BLaER1 treated with 17β-estradiol and CSF1 and Interleukin-3, amounts not matched to agents 10 nM and 100 nM (cell line): ENCODE data around the gene EXOC6B.

Source experiments
- H3K27ac ChIP-seq, 11 experiments: shearing (Covaris generic); formaldehyde crosslinking; 2 replicates each; pipeline ENCODE4 v1.8.1; 2022
- H3K27me3 ChIP-seq, 11 experiments: shearing (Covaris generic); formaldehyde crosslinking; 2 replicates each; pipeline ENCODE4 v1.8.1; 2022
- H3K36me3 ChIP-seq, 11 experiments: shearing (Covaris generic); formaldehyde crosslinking; 2 replicates each; pipeline ENCODE4 v1.8.1; 2022
- H3K4me1 ChIP-seq, 10 experiments: shearing (Covaris generic); formaldehyde crosslinking; 2 replicates each; pipeline ENCODE4 v1.8.1; 2022
- H3K4me2 ChIP-seq, 11 experiments: shearing (Covaris generic); formaldehyde crosslinking; 2 replicates each; pipeline ENCODE4 v1.8.1; 2022
- H3K4me3 ChIP-seq, 10 experiments: shearing (Covaris generic); formaldehyde crosslinking; 2 replicates each; pipeline ENCODE4 v1.8.1; 2022
- H3K9ac ChIP-seq, 11 experiments: shearing (Covaris generic); formaldehyde crosslinking; 2 replicates each; pipeline ENCODE4 v1.8.1; 2022
- H3K9me3 ChIP-seq, 11 experiments: shearing (Covaris generic); formaldehyde crosslinking; replicated peaks in 1 of 11; 2 replicates each; pipeline ENCODE4 v1.8.1; 2022
- H4K20me1 ChIP-seq, 11 experiments: shearing (Covaris generic); formaldehyde crosslinking; 2 replicates each; pipeline ENCODE4 v1.8.1; 2022
- Cebpa-rat ChIP-seq, 11 experiments: shearing (Covaris generic); IDR thresholded peaks; 2 replicates each; pipeline ENCODE4 v1.8.1; 2022

Gene EXOC6B

DNA sequence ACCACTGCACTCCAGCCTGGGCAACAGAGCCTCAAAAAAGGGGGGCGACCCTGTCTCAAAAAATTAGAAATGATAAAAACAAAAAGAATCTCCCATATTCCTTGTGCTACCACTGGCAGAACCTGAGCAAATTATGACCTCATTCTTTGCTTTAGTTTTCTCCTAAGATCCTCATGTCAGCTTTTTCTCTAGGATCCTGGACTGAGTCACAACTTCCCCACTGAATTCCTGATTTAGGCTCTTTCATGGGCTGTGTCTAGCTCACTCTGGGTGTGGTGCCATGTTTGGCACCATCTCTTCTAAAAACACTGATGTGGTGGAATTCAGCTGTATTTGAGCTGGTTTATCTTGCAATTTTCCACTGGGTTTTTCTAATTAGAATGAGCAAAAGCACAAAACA, 37.1 kb downstream of the EXOC6B start:
- H3K9ac ChIP-seq, result no peak overlapping the region
- TF ChIP-seq Cebpa-rat (IDR thresholded peaks at IDR 0.05), result no peak
- H3K4me2 ChIP-seq, result peak overlapping the region in 3 of 11 experiments; percentile 18 to 43 (median 37); a peak in 5 of 22 replicates
- no peaks in the 10 kb centered on the region; a peak in 1 of 22 replicates for H4K20me1 ChIP-seq
- H3K4me3 ChIP-seq, result no peak overlapping the region
- peaks cover 0 to 18% (median 0%) of the 10 kb centered on the region in 10 experiments; a peak in 5 of 20 replicates for H3K4me1 ChIP-seq
- H3K27me3 ChIP-seq, result no peaks in the 10 kb centered on the region
- no peak overlapping the region for H3K27ac ChIP-seq
- H3K9me3 ChIP-seq, result peaks cover 19 to 22% (median 20%) of the 10 kb centered on the region in 11 experiments; a peak in 21 of 22 replicates
- H3K36me3 ChIP-seq, result peaks cover 0 to 5% (median 0%) of the 10 kb centered on the region in 11 experiments; a peak in 2 of 22 replicates

DNA sequence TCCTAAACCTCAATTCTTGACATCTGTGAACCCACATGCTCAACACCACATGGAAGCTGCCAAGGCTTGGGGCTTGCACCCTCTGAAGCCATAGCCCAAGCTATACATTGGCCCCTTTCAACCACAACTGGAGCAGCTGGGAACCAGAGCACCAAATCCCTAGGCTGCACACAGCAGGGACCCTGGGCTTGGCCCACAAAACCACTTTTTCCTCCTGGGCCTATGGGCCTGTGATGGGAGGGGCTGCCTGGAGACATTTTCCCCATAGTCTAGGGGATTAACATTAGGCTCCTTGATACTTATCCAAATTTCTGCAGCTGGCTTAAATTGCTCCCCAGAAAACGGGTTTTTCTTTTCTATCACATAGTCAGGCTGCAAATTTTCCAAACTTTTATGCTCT, 40.3 kb downstream of the EXOC6B start:
- Histone ChIP-seq H3K4me2 (no peak overlapping the region), H3K27ac (no peak overlapping the region), H3K4me3 (no peak overlapping the region), H3K36me3 (peaks cover 0 to 5% (median 0%) of the 10 kb centered on the region in 11 experiments; a peak in 2 of 22 replicates), H3K9me3 (peaks cover 19 to 24% (median 22%) of the 10 kb centered on the region in 11 experiments; a peak in 21 of 22 replicates), H3K27me3 (no peaks in the 10 kb centered on the region), H3K9ac (no peak overlapping the region), H3K4me1 (peaks cover 0 to 14% (median 0%) of the 10 kb centered on the region in 10 experiments; a peak in 4 of 20 replicates), H4K20me1 (no peaks in the 10 kb centered on the region; a peak in 1 of 22 replicates)
- TF ChIP-seq Cebpa-rat (IDR thresholded peaks at IDR 0.05), result no peak

DNA sequence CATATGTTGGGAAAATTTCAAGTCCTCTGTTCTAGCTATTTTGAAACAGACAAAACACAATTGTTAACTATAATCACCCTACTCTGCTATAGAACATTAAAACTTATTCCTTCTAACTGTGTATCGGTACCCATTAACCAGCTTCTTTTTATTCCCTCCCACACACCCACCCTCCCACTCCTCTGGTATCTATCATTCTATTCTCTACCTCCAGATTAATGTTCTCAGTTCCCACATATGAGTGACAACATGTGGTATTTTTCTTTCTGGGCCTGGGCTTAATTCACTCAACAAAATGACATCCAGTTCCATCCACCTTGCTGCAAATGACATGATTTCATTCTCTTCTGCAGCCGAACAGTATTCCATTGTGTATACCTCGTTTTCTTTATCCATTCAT, 43.3 kb downstream of the EXOC6B start:
- Histone ChIP-seq H3K27ac (no peak overlapping the region), H3K27me3 (no peaks in the 10 kb centered on the region), H3K4me3 (no peak overlapping the region), H3K9me3 (peaks cover 21 to 35% (median 24%) of the 10 kb centered on the region in 11 experiments), H3K4me1 (no peaks in the 10 kb centered on the region), H3K36me3 (peaks cover 0 to 5% (median 0%) of the 10 kb centered on the region in 11 experiments; a peak in 2 of 22 replicates), H4K20me1 (no peaks in the 10 kb centered on the region; a peak in 1 of 22 replicates), H3K4me2 (no peak overlapping the region), H3K9ac (no peak overlapping the region)
- TF ChIP-seq Cebpa-rat (IDR thresholded peaks at IDR 0.05), result no peak

DNA sequence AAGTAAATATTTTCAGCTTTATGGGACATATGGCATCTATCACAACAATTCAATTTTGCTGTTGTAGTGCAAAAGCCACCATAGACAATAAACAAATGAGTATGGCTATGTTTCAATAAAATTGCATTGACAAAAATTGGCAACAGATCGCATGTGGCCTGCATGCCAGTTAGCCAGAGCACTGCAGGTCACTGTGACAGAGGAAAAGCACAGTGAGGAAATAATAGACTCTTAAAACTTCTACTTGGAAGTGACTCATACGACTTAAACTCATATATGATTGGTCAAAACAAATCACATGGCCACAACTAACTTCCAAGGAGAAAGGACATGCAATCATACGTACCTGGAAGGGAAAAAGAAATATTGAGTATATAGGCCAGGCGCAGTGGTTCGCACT, 44.4 kb downstream of the EXOC6B start:
- H3K9me3 ChIP-seq, result peaks cover 21 to 36% (median 26%) of the 10 kb centered on the region in 11 experiments
- H3K4me2 ChIP-seq, result no peak overlapping the region
- H3K4me3 ChIP-seq, result no peak overlapping the region
- no peak overlapping the region for H3K27ac ChIP-seq
- H3K36me3 ChIP-seq, result peaks cover 0 to 5% (median 0%) of the 10 kb centered on the region in 11 experiments; a peak in 2 of 22 replicates
- H4K20me1 ChIP-seq, result no peaks in the 10 kb centered on the region; a peak in 1 of 22 replicates
- no peaks in the 10 kb centered on the region for H3K27me3 ChIP-seq
- no peaks in the 10 kb centered on the region for H3K4me1 ChIP-seq
- TF ChIP-seq Cebpa-rat (IDR thresholded peaks at IDR 0.05), result no peak
- H3K9ac ChIP-seq, result no peak overlapping the region

DNA sequence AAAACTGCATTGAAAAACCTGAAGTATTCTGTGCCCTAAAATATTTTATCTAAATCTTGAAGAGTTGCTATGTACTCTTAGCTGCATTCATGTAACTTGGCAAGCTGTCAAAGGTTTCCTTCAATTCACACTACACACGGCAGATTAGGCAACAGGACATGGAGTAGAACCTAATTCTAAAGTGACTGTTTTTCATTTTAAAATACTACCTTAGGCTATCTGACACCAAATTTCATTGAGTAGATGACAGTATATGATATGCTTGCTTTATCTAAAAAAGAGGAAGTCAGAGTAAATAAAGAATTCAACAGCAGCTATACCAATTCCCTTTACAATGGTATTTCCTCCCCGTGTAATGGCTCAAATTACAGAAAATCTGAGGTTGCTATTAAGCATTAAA, 45.4 kb downstream of the EXOC6B start:
- Histone ChIP-seq H3K4me2 (no peak overlapping the region), H3K9me3 (peaks cover 17 to 31% (median 23%) of the 10 kb centered on the region in 11 experiments), H3K27ac (no peak overlapping the region), H3K4me1 (no peaks in the 10 kb centered on the region), H3K27me3 (no peaks in the 10 kb centered on the region), H3K9ac (no peak overlapping the region), H3K4me3 (no peak overlapping the region), H4K20me1 (no peaks in the 10 kb centered on the region; a peak in 1 of 22 replicates), H3K36me3 (peaks cover 0 to 5% (median 0%) of the 10 kb centered on the region in 11 experiments; a peak in 2 of 22 replicates)
- TF ChIP-seq Cebpa-rat (IDR thresholded peaks at IDR 0.05), result no peak

DNA sequence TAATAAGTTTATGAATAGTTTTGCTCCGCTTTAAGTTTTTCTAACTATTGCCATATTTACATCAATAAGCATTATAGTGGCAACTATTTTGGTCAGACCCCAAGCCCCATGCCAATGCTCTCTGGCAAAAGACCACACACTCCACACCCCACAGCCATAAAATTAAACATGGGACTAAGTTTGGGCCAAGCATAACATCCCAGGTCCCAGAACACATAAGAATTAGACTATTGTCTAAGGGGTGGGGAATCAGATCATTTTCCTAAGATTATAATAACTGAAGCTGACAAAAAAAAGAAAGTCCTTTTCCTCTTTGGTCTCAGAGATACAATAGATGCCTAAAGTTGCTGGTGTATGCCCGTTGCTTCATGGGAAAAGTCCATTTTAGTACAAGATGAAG, 46.3 kb downstream of the EXOC6B start:
- no peak for TF ChIP-seq Cebpa-rat (IDR thresholded peaks at IDR 0.05)
- no peak overlapping the region for H3K4me2 ChIP-seq
- no peak overlapping the region for H3K27ac ChIP-seq
- H3K27me3 ChIP-seq, result no peaks in the 10 kb centered on the region
- H3K9ac ChIP-seq, result no peak overlapping the region
- peaks cover 0 to 3% (median 0%) of the 10 kb centered on the region in 11 experiments; a peak in 2 of 22 replicates for H3K36me3 ChIP-seq
- H3K4me3 ChIP-seq, result no peak overlapping the region
- no peaks in the 10 kb centered on the region for H3K4me1 ChIP-seq
- H3K9me3 ChIP-seq, result peaks cover 7 to 21% (median 13%) of the 10 kb centered on the region in 11 experiments
- H4K20me1 ChIP-seq, result no peaks in the 10 kb centered on the region

DNA sequence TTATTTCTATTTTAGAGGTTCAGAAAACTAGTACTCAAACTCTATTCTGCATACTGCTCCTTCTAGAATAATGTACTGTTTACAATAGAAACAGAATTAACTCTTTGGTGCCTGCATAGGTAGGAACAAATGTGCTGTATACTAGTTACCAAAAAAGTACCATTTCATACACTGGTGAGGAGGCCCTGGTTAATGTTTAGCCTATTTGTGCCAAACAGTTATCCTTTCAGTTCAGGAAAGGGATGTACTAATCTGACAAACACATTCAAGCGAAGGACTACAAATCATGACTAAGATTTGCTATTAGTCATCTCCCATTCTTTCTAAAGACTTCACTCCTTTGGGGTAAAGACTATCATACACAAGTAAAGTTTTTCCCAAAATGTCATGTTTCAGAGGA, 47.4 kb downstream of the EXOC6B start:
- no peaks in the 10 kb centered on the region for H3K4me1 ChIP-seq
- H3K4me3 ChIP-seq, result no peak overlapping the region
- no peak overlapping the region for H3K9ac ChIP-seq
- H3K9me3 ChIP-seq, result peaks cover 0 to 12% (median 4%) of the 10 kb centered on the region in 11 experiments; a peak in 10 of 22 replicates
- no peaks in the 10 kb centered on the region for H4K20me1 ChIP-seq
- no peak overlapping the region for H3K27ac ChIP-seq
- H3K27me3 ChIP-seq, result no peaks in the 10 kb centered on the region
- H3K36me3 ChIP-seq, result no peaks in the 10 kb centered on the region
- no peak overlapping the region for H3K4me2 ChIP-seq
- TF ChIP-seq Cebpa-rat (IDR thresholded peaks at IDR 0.05), result no peak

DNA sequence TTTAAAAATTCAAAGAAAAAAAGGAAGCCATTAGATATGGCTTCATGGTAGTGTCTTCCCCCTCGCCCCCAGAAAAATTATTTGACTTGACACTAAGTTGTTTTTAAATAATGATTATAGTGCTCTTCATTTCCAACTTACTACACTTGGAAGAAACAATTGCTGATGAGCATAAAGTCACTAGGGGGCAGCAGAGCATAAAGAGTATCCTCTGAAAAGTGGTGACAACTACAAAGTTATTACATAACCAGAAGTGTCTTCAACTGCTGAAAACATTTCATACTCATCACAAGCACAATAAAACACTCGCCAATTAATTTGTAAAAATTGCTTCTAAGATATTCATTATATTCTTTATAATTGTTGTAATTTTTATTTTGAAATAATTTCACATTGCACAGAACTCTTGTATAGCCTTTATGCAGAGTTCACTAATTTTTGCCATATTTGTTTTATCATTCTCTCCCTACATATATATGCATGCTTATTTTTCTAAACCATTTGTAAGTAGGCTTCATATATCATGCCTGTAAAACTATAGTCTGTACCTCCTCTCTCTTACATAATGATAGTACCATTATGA, 54.9 kb downstream of the EXOC6B start:
- H3K9ac ChIP-seq, result no peak overlapping the region

DNA sequence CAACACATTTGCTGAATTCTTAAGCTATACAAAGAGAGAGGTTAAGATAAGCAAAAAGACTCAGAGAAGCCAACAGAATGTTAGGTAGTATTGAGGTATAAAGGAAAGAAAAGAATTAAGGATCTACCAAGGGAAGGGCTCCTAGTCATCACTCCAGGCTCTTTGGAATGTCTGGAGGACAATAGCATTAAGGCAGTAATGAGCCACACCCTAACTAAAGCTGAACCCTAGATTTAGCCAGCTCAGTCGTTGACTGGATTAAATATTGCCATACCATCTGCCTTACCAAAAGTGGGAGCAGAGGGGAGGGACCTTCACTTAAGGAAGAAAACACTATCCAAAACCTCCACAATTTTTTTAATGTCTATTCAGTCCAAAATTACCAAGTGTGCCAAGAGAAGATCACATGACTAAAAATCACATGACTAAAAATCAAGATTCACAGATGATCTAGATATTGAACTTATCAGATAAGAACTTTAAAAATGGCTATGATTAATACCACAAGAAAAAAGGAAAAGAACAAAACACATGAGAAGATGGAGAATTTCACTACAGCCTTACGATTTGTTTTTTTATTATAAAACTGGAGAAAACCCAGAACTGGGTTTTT, 59.7 kb downstream of the EXOC6B start:
- no peaks in the 10 kb centered on the region for H4K20me1 ChIP-seq
- H3K9me3 ChIP-seq, result peaks cover 27 to 34% (median 29%) of the 10 kb centered on the region in 11 experiments
- H3K9ac ChIP-seq, result no peak overlapping the region
- no peak overlapping the region for H3K4me2 ChIP-seq
- peaks cover 0 to 7% (median 0%) of the 10 kb centered on the region in 11 experiments; a peak in 5 of 22 replicates for H3K36me3 ChIP-seq
- H3K27ac ChIP-seq, result no peak overlapping the region
- no peak overlapping the region for H3K4me3 ChIP-seq
- H3K4me1 ChIP-seq, result no peaks in the 10 kb centered on the region
- no peaks in the 10 kb centered on the region for H3K27me3 ChIP-seq
- no peak for TF ChIP-seq Cebpa-rat (IDR thresholded peaks at IDR 0.05)

More for the DNA sequence above, 54.9 kb downstream of the EXOC6B start:
- H3K4me1 ChIP-seq, result no peaks in the 10 kb centered on the region
- H3K36me3 ChIP-seq, result no peaks in the 10 kb centered on the region
- H3K4me3 ChIP-seq, result no peak overlapping the region
- no peak for TF ChIP-seq Cebpa-rat (IDR thresholded peaks at IDR 0.05)
- H3K27me3 ChIP-seq, result no peaks in the 10 kb centered on the region
- H3K4me2 ChIP-seq, result no peak overlapping the region
- 0 out of 22 replicates have a peak, but pooled peaks cover 0 to 7% (median 0%) of the 10 kb centered on the region in 11 experiments for H4K20me1 ChIP-seq
- H3K9me3 ChIP-seq, result no peaks in the 10 kb centered on the region
- no peak overlapping the region for H3K27ac ChIP-seq
